HL-60 (cell line): ENCODE results near the gene PHPT1.

ENCODE experiments used
- DNase-seq, 2 experiments: peaks; one replicate each; pipeline ENCODE4 v3.0.0-alpha.2; 2010 to 2020; ENCODE audit warnings: low read depth in 1 of 2, low spot score in 1 of 2
- H3K27ac ChIP-seq: fragments of 250-450 bp; sonication (Bioruptor Pico); replicated peaks from 2 replicates; pipeline ENCODE4 v1.5.1; 2020; ENCODE audit warnings: mild to moderate bottlenecking, moderate library complexity
- H3K27me3 ChIP-seq: fragments of 250-450 bp; sonication (Bioruptor Pico); 2 replicates; pipeline ENCODE4 v1.5.1; 2021; ENCODE audit warnings: mild to moderate bottlenecking, moderate library complexity; ENCODE audit not compliant: insufficient read depth, poor library complexity, severe bottlenecking
- H3K4me3 ChIP-seq: replicated peaks from 2 replicates; pipeline ENCODE4 v1.5.1; 2011; ENCODE audit warnings: mild to moderate bottlenecking, control low read depth, low read length; ENCODE audit not compliant: insufficient read depth
- GABPA ChIP-seq: IDR thresholded peaks from 2 replicates; pipeline ENCODE4 v1.6.1; 2012; ENCODE audit warnings: low read depth
- POLR2AphosphoS5 ChIP-seq: IDR thresholded peaks from 2 replicates; pipeline ENCODE4 v1.6.1; 2012; ENCODE audit warnings: low read depth
- SPI1 ChIP-seq: IDR thresholded peaks from 2 replicates; pipeline ENCODE4 v1.6.1; 2012; ENCODE audit warnings: low read depth, mild to moderate bottlenecking, borderline replicate concordance
- TF ChIP-seq, protein P1 (sequence below): IDR thresholded peaks from 2 replicates; pipeline ENCODE4 v1.6.1; 2012; ENCODE audit warnings: low read depth; ENCODE audit not compliant: insufficient replicate concordance
- TF ChIP-seq, protein P2 (sequence below): IDR thresholded peaks from one replicate; pipeline ENCODE4 v1.5.1; 2011; ENCODE audit warnings: low read length, control low read depth, inconsistent platforms; ENCODE audit not compliant: insufficient read depth

The PHPT1 gene

DNA sequence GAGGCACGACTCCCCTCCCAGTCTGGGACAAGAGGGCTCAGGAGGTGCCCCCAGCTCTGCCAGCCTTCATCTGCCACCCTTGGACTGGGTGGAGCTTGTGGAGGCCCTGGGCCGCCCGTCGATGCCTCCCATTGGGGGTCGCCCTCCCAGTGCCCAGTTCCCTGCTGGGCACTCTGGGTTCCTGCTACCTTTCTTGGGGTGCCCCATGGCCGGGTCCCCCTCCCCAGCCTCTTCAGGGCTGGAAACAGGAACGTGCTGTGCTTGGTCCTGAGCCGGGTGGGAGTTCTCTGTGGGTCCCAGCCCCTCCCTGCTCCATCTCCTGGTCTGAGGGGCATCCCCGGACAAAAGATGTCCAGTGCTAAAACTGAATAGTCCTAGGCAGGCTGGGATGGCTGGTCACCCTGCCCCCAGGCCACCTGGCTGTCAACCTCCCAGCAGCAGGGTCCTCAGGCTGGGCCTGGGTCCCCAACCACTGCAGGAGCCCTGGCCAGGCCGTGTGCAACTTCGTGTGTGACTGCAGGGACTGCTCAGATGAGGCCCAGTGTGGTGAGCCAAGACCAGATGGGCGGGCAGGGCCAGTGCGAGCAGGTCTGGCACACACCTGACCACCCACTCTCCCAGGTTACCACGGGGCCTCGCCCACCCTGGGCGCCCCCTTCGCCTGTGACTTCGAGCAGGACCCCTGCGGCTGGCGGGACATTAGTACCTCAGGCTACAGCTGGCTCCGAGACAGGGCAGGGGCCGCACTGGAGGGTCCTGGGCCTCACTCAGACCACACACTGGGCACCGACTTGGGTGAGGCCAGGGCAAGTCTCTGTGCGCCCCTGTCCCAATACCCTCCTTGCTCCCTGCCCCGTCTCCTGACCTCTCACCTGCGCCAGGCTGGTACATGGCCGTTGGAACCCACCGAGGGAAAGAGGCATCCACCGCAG, 3.7 kb downstream of the PHPT1 start:
- no peak overlapping the region for H3K27ac ChIP-seq
- no peak for DNase-seq
- H3K27me3 ChIP-seq, result no peaks in the 10 kb centered on the region

DNA sequence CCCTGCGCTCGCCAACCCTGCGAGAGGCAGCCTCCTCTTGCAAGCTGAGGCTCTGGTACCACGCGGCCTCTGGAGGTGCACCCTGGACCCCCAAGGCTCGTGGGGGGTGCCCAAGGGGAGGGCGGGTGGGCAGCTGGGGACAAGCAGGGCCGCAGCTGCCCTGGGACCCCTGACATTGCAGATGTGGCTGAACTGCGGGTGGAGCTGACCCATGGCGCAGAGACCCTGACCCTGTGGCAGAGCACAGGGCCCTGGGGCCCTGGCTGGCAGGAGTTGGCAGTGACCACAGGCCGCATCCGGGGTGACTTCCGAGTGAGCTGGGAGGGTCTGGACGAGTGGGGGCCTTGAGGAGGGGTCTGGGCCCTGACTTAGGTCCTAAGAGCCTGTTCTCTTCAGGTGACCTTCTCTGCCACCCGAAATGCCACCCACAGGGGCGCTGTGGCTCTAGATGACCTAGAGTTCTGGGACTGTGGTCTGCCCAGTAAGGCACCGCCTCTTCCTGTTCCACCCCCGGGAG, 4.4 kb downstream of the PHPT1 start:
- no peak for DNase-seq
- Histone ChIP-seq H3K27ac (no peak overlapping the region), H3K4me3 (no peak overlapping the region), H3K27me3 (no peaks in the 10 kb centered on the region)
- TF ChIP-seq, protein P1, sequence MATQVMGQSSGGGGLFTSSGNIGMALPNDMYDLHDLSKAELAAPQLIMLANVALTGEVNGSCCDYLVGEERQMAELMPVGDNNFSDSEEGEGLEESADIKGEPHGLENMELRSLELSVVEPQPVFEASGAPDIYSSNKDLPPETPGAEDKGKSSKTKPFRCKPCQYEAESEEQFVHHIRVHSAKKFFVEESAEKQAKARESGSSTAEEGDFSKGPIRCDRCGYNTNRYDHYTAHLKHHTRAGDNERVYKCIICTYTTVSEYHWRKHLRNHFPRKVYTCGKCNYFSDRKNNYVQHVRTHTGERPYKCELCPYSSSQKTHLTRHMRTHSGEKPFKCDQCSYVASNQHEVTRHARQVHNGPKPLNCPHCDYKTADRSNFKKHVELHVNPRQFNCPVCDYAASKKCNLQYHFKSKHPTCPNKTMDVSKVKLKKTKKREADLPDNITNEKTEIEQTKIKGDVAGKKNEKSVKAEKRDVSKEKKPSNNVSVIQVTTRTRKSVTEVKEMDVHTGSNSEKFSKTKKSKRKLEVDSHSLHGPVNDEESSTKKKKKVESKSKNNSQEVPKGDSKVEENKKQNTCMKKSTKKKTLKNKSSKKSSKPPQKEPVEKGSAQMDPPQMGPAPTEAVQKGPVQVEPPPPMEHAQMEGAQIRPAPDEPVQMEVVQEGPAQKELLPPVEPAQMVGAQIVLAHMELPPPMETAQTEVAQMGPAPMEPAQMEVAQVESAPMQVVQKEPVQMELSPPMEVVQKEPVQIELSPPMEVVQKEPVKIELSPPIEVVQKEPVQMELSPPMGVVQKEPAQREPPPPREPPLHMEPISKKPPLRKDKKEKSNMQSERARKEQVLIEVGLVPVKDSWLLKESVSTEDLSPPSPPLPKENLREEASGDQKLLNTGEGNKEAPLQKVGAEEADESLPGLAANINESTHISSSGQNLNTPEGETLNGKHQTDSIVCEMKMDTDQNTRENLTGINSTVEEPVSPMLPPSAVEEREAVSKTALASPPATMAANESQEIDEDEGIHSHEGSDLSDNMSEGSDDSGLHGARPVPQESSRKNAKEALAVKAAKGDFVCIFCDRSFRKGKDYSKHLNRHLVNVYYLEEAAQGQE, result no peak
- TF ChIP-seq, protein P2, sequence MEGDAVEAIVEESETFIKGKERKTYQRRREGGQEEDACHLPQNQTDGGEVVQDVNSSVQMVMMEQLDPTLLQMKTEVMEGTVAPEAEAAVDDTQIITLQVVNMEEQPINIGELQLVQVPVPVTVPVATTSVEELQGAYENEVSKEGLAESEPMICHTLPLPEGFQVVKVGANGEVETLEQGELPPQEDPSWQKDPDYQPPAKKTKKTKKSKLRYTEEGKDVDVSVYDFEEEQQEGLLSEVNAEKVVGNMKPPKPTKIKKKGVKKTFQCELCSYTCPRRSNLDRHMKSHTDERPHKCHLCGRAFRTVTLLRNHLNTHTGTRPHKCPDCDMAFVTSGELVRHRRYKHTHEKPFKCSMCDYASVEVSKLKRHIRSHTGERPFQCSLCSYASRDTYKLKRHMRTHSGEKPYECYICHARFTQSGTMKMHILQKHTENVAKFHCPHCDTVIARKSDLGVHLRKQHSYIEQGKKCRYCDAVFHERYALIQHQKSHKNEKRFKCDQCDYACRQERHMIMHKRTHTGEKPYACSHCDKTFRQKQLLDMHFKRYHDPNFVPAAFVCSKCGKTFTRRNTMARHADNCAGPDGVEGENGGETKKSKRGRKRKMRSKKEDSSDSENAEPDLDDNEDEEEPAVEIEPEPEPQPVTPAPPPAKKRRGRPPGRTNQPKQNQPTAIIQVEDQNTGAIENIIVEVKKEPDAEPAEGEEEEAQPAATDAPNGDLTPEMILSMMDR, result no peak
- no peak for TF ChIP-seq GABPA
- TF ChIP-seq SPI1, result no peak
- no peak for TF ChIP-seq POLR2AphosphoS5

More for the DNA sequence above, 3.7 kb downstream of the PHPT1 start:
- no peak overlapping the region for H3K4me3 ChIP-seq
- TF ChIP-seq, protein P1, result no peak
- TF ChIP-seq, protein P2, result no peak
- TF ChIP-seq SPI1 (no peak), GABPA (no peak)

DNA sequence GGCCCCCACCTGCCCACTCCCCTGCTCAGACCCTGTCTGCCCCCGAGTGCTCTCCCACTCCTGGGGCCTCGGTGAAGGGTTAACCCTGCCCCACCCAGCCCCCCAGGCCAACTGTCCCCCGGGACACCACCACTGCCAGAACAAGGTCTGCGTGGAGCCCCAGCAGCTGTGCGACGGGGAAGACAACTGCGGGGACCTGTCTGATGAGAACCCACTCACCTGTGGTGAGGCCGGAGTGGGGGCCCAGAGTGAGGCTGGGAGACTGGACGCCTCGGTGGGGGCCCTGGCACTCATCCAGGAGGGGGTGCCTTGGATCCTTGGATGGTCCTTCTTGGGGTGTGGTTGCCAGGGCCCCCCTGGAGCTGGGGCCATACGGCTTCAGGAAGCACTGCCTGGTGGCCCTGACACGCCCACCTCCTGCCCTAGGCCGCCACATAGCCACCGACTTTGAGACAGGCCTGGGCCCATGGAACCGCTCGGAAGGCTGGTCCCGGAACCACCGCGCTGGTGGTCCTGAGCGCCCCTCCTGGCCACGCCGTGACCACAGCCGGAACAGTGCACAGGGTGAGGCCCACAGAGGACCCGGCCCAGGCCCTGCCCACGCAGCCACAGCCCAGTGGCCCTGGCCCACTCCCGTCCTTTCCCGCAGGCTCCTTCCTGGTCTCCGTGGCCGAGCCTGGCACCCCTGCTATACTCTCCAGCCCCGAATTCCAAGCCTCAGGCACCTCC, 5.1 kb downstream of the PHPT1 start:
- H3K27me3 ChIP-seq, result no peaks in the 10 kb centered on the region
- TF ChIP-seq, protein P2, result no peak
- TF ChIP-seq, protein P1, result no peak
- no peak for TF ChIP-seq POLR2AphosphoS5
- no peak for TF ChIP-seq GABPA
- no peak for TF ChIP-seq SPI1
- DNase-seq, result no peak
- H3K27ac ChIP-seq, result no peak overlapping the region
- no peak overlapping the region for H3K4me3 ChIP-seq
